Activated naive CD4-positive, alpha-beta T cell treated with anti-CD3 and anti-CD28 coated beads, Interleukin-2, amount 50 U/mL, for 16 hours (primary cell): ENCODE results near the gene PDCD1LG2.
"Not testable (repeated sequence)": the region's sequence is repeated elsewhere in the genome, so short reads cannot be mapped to it uniquely, and the experiment has no call there.

ENCODE experiments used
- DNase-seq: peaks from one replicate; pipeline ENCODE4 v3.0.0-alpha.2; 2020

PDCD1LG2 gene

DNA sequence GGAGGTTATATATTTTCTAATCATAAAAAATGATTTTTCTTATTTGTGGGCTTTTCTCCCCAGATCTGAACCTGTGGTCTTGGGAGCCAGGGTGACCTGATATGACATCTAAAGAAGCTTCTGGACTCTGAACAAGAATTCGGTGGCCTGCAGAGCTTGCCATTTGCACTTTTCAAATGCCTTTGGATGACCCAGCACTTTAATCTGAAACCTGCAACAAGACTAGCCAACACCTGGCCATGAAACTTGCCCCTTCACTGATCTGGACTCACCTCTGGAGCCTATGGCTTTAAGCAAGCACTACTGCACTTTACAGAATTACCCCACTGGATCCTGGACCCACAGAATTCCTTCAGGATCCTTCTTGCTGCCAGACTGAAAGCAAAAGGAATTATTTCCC, 59.6 kb downstream of the PDCD1LG2 start:
- DNase-seq, result no peak

DNA sequence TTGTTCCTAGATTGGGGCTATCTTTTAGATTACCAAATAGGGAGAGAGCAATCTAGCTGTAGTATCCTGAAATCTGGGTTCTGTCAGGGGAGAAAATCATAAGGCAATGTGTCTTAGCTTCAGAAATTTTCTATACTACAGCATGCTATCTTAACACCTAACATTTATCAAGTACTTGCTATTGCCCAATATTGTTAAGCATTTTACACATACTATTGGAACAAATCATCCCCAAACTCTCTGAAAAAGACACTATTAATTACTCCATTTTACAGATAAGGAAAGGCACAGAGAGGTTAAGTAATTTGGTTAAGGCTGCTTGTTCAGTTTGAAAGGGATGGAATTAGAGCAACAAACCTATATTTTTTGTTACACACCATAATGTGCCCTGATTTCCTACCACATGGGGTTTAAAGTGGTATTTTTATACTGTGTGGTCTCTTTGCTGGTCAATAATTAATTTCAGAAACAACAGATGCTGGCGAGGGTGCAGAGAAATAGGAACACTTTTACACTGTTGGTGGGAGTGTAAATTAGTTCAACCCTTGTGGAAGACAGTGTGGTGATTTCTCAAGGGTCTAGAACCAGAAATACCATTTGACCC, 61.4 kb downstream of the PDCD1LG2 start:
- DNase-seq, result no peak

DNA sequence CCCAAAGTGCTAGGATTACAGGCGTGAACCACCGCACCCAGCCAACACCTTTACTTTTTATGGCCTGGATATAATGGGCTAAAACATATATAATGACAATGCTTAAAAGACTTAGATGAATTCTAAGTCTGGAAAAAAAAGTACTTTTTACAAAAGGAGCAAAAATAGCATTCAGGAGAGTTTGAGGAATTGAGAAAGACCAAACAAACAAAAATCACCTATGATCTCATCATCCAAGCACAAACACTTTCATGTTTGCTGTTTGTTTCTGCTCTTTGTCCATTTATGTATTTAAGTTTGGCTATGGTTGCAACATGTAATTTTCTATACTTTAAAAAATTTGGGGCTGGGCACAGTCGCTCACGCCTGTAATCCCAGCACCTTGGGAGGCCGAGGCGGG, 63.8 kb downstream of the PDCD1LG2 start:
- DNase-seq, result no peak

DNA sequence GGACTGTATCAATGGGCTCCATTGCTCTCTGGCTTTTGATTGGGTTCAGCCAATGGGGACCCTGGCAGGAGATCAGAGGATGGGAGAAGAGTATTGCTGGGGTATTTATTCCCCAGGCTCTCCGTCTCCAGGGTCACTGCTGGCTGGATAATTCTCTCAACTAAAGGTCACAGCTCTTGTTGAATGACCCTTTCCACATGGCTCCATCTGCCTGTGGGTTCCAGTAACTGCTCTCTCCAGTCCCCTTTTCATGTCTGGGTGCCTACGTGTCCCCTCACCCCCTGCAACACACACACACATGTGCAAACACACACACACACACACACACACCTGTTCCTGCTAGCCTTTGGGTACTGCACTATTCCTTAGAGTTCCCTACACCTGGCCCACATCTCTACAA, 64.7 kb downstream of the PDCD1LG2 start:
- DNase-seq, result no peak

DNA sequence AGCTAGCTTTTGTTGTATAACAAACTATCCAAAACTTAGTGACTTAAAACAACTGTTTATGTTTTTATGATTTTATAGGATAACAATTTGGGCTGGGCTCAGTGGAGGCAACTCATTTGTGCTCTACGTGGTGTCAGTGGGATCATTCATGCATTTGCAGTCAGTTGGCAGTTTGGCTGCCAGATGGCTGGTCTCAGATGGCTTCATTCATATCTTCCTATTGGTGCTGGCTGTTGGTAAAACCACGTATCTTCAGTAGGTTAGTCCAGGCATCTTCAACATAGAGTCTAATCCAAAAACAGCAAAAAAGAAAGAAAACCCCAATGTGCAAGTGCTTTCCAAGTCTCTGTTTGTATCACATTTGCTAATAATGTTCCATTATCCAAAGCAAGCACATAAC, 66.9 kb downstream of the PDCD1LG2 start:
- no peak for DNase-seq

DNA sequence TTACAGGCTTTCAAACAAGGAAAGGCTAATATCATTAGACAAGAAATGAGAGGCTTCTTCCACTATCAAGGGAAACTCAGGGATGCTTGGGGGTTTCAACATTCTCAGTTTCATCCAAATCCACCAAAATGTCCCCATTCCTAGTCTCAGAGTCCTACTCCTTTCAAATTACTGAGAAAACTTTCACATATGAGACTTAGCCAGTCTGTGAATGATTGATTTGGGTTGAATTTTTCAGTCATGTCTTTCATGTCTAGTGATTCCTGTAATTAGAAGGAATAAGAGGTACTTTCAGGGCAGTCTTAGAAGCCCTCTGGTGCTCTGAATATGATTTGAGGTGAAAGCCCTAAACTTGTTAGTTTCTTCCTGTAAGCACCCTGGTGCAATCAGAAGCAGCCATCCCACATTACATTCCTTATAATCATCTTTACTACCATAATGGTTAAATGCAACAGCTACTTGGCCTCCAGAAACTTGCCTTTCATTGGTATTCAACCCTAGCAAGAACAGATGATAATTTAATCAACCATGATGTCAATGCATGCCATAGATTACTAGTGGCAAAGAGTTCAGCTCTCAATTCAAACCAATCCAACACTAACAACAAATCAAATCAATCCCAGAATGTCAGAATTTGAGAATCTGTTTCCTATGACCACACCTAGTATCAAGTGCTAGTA, 67.8 kb downstream of the PDCD1LG2 start:
- DNase-seq, result no peak

DNA sequence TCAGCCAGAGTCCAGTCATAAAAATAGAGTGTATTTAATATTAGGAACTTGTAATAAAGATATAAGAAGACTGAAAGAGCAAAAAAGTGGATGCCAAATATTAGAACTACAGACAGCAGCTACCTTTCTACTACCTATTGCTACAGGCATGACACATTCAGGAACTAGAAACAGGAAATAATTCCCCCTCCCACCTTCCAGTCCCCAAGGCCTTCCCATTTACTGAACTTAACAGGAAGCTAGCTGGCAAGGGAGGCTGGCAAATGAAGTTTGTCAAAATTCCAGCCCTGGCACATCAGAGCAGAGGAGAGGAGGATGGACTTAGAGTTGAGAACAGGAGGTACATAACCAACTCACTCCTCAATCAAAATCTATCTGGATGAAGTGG, 68.4 kb downstream of the PDCD1LG2 start:
- DNase-seq, result no peak

DNA sequence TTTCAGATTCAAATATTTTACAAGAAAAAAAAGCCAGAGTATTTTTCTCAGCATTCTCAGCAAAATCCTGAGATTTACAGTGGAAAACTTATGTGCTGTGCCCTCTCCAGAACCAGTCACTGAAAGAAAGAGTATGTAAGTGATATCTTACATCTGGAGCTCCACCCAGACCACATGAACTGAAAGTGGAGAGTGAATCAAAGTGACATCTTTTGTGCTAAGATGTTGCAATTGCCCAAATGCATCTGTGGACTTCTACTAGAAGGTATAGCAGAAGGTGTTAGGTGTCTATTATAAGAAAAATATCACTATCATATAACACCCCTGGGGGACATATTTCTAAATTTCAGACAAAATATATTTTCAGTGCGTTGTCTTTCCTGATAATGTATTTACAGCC, 69.5 kb downstream of the PDCD1LG2 start:
- no peak for DNase-seq

DNA sequence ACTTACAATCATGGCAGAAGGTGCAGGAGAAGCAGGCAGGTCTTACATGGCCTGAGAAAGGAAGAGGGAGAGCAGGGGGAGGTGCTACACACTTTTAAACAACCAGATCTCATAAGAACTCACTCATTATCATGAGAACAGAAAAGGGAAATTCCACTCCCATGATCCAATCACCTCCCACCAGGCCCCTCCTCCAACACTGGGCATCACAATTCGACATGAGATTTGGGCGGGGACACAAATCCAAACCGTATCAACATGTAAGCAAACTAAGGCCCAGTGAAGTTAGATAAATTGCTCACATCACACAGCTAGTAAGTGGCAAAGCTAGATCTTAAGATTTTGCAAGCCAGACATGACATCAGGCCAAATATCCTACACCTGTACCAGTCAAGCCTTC, 70.3 kb downstream of the PDCD1LG2 start:
- no peak for DNase-seq

DNA sequence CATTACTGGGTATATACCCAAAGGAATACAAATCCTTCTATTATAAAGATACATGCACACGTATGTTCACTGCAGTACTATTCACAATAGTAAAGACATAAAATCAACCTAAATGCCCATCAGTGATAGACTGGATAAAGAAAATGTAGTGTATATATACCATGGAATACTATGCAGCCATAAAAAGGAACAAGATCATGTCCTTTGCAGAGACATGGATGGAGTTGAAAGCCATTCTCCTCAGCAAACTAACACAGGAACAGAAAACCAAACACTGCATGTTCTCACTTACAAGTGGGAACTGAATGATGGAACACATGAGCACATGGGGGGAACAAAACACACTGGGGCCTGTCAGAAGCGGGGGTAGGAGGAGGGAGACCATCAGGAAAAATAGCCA, 71.4 kb downstream of the PDCD1LG2 start:
- not testable (repeated sequence) for DNase-seq

DNA sequence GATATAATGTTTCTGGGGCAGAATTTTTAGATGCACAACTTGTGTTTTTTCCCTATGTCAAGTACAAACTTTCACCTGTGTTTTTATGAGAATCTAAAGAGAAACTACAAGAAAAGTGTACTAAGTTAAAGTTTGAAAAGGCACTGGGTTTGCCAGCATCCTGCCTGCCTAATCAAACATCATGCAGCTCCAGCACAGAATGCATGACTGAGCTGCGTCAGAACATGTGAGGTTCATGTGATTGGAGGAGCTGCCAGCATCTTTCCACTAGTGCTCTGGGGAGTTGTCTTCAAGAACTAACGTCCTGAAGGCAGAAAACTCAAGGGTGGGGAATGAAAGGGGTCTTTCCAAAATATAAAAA, 72.5 kb downstream of the PDCD1LG2 start:
- DNase-seq, result peak; percentile 37

DNA sequence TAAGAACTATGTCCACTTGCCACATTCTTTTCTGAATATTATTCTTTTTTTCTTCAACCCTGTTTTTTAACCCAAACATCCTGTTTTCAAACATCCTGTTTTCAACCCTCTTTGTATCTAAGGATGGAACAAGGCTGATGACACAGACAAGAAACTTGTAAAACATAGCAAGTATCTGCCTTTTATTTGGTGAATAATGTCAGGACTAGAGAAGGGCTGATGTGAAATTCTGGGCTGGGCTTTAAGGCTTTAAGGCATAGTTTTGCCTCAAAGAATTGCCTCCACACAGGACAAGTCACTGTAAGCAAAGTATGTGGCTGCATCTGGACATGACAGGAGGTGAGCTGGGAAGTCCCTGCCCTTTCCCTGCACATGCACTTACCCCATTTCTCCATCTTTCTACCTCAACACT, 76.1 kb downstream of the PDCD1LG2 start:
- DNase-seq, result no peak

DNA sequence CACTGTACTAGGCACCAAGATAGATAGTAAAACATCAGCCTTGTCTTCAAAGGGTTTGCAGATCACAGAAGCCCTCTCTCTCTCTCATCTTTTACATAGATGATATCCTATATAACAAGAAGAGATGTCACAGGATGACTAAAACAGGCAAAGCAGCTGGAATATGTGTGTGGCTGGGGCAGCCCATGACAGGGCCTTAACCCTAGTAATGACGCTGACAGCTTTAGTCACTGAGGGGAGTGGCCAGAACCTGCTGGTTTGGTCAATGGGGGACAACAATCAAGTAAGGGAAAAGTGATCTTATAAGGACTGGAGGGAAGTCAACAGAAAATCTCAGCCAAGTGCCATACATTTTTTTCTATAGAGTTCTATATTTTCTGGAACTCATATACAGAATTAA, 76.7 kb downstream of the PDCD1LG2 start:
- DNase-seq, result peak; percentile 43

DNA sequence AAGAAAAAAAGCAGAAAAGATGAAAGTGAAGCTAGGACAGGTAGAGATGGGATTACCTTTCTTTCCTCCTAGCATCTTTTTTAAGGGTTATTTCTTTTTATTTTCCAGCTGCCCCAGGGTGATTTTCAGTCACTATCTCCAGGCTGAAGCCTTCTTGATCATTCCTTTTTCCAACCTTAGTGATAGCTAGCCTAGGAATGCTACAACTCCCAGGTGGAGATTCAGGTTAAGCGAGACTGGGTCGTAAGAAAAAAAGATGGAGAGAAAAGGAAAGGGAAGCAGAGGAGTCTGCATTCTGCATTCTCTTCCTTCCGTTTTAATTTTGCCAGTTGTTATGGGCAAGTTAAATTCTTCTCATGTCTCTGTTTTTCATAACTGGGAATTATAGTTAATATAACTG, 81.9 kb downstream of the PDCD1LG2 start:
- no peak for DNase-seq

DNA sequence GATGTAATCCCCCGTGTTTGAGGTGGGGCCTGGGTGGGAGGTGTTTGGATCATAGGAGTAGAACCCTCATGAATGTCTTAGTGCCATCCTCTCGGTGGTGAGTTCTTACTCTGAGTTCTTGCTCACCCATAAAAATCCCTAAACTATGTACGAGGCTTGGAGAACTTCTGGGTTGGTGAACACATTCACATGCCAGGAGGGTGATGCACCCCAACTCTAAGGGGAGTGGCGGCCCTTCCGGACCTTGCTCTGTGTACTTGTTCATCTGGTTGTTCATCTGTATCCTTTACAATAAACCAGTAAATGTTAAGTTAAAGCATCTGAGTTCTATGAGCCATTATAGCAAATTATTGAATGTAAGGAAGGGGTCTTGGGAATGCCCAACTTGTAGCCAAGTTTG, 82.6 kb downstream of the PDCD1LG2 start:
- no peak for DNase-seq

DNA sequence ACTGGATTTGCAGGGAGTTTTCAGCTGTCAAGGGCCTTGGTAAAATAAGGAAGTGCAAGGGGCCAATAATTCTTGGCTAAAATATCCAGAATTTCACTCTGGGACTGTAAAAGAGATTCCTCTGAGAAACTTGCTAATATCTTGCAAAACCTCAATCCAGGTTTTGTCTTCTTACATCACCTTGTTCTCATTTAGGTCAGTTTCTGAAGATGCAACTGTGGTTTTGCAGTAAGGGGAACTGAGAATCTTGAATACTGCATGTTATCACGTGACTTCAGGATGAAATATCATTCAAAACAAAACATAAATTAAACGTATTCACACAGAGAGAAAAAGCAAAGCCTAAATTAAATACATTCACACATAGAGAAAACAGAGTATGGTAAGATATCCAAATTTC, 83.6 kb downstream of the PDCD1LG2 start:
- no peak for DNase-seq

DNA sequence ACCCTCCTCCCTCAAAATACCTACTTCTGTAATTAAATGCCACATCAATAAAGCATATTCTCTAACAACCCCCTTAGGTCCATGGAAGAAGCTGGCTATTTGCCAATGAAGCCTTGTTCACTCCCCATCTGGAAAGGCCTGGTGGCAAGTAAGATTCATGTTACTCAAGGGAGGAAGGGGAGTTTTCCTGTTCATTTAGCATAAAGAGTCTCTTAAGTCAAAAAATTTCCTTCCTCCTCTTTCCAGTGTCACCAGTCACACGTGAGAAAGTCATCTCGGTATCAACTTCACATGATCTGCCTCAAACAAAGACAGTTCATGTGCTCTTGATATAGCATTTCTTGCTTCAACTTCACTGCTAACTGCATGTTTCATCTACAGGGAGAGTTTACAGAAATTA, 85.8 kb downstream of the PDCD1LG2 start:
- DNase-seq, result no peak

DNA sequence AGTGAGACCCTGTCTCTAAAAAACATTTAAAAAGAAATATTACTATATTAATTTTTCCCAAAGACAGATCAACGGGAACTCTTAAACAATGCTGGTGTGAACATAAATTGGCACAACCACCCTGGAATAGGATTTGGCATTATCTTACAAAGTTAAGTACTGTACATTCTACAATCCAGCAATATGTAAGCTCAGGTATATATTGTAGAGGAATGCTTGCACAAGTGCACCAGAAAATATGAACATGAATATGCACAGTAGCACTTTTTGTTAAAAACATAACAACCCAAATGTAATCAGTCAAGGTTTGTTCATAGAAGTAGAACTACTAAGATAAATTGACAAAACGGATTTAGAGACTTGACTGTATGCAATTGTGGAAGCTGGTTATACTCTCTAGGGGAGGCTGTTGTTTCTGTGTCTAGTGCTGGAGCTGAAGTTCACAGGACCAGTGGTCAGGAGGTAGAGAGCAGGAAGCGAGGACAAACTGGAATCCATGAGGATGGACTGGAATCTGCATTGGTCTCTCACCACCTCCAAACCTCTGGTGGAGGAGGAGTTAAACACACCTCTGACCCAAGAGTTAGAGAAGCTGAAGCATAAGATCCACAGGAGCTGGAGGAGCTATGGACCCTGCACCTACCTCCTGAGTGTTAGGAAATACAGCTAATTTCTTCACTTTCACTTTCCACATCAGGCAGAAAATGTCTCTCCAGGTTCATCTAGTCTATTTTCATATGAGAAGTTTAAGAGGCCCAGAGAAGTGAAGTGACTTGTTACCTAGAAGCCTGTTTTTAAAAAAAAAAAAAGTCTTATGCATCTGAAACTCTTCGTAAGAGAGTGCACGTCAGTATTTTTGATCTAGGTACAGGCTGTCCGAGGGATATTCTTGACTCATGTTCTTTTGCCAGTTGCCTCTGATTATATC, 98.2 kb downstream of the PDCD1LG2 start:
- no peak for DNase-seq

DNA sequence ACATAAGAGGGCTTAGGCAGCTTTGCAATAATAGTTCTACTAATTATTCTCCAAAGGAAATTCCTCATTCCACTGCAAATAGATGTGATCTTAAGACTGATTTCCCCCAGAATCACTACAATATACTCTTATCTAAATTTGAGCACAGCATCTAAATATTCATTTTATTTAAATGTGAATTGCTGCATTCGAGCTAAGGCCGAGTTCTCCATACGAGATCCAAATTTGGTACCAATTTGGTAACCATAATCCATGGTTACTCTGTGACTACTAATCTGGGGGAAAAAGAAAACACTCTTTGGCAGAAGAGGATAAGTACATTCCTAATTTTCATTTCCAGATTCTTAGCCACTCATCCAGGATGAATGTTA, 98.9 kb downstream of the PDCD1LG2 start:
- no peak for DNase-seq

DNA sequence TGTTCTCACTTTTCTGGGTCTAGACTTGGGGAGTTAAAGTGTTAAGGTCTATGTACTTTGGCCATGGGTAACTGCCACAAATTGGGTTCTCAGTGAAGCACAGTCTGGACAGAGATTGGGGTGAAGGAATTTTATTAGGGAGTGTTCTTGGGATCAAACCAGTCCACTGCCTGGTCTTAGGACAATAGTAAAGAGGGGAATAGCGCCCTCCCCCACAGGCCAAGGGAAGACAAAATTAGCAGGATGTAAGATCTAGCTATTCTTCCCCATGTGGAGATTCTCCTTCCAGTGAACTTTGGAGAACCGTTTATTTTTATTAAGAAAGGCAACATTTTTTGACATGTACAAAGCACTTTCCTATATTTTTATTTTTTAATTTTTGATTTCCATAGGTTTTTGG, 100.2 kb downstream of the PDCD1LG2 start:
- DNase-seq, result no peak

DNA sequence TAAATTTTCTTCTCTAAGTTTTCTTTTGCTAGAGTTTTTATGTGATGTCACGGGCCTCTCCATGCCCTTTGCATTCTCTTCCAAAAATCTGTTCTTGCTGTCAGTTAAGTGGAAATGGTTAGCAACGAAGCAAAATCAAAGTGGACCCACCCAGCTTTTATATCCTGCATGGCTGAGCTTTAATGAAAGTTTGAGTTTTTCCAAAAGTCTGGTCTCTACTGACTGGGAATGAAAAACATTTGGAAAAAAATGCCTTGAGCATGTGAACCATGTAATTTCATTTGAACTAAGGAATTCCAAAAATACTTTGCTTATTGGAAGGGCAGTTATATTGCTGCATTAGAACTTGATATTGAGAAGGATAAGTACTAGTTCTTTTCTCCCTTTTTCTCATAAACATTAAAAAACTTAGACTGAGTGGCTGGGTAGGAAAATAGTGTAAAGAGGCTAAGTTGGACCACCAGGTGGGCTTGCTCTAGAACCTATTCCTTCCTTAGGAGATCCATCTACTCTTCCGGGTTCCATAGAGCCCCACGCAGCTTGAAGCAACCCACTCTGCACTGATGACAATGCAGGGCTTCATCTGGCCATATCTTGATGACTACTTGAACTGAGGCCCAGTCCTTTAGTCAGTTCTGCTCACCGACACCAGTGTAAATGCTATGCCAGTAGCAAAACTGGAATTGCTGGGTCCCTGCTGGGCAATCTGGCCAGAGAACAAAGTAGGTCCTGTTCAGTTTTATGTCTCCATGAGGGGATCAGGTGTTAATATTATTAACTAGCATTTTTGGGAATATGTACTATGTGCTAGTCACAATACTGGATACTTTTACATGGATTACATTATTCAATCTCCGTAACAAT, 101.2 kb downstream of the PDCD1LG2 start:
- DNase-seq, result no peak

DNA sequence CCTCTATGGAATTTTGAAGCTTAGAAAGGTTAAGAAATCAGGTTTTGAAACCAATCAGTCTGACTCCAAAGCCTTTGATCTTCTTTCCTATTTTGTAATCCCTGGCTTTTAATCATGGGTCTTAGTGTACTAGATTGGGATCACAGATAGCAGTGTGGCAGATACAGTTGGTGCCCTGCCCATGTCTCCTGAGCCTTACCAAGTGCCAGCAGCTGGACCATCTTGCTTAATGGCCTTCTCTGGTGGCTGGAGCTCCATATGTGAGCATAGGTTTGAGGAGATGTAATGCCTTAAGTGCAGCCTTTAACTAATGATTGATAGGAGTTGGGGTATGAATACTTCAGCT, 101.8 kb downstream of the PDCD1LG2 start:
- no peak for DNase-seq

DNA sequence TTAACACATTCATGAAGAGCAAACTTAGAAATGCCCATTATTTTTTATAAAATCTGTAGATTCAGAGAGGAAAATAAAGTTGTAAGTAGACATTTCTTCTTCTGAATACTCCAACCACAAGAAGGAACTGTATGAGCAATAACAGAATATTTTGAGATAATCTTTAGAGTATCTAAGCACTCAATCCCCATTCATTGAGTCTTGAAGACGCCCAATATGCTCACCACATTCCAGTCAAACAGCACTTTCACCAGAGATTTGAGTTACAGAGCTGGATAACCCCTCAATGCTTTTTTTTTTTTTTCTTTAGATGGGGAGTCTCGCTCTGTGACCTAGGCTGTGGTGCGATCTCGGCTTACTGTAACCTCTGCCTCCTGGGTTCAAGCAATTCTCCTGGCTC, 103.9 kb downstream of the PDCD1LG2 start:
- DNase-seq, result no peak
